Measurements from ENCODE around the gene SPATS2. TPM values are rescaled to one million over a fixed set of nuclear protein-coding genes. Genes with fewer than 3 reads are reported as not detected.

The SPATS2 gene
- total and polyA plus RNA-seq, 2 of the 4 experiments (the other 2 are of a cell fraction): 50.6 to 63.3 TPM

GRCh38 chr12:49338830-49339463 is 28.3 kb upstream of the SPATS2 start:
- ATAC-seq (ENCODE audit: low read depth) (no peak), DNase-seq (no peak)
- Histone ChIP-seq H3K18ac (ENCODE audit: low read depth, low read length) (no peak overlapping the region), H3K27ac (ENCODE audit: insufficient read depth, low read length) (no peak overlapping the region), H2AK9ac (replicated peaks; ENCODE audit: low read depth, low read length, poor library complexity) (no peak overlapping the region), H3K56ac (ENCODE audit: extremely low read depth, insufficient read depth, low read length) (no peak overlapping the region), H3K9ac (ENCODE audit: low read depth, low read length) (no peak overlapping the region), H3K4me2 (ENCODE audit: low read depth, low read length) (no peak overlapping the region), H2BK20ac (ENCODE audit: low read depth, low read length) (no peak overlapping the region), H2AK5ac (ENCODE audit: low read depth, low read length) (no peak overlapping the region), H3K14ac (replicated peaks; ENCODE audit: low read depth, low read length) (no peak overlapping the region), H3K9me3 (ENCODE audit: control insufficient read depth, insufficient read depth, low read length) (no peaks in the 10 kb centered on the region), H3K4me1 (ENCODE audit: control insufficient read depth, insufficient read depth, low read length) (peaks cover 5% of the 10 kb centered on the region; the same call in 1 of the 2 replicates), H2AFZ (replicated peaks; ENCODE audit: low read length, poor library complexity) (no peak overlapping the region), H2BK5ac (ENCODE audit: low read depth, low read length, poor library complexity, severe bottlenecking) (no peak overlapping the region), H2BK120ac (ENCODE audit: low read depth, low read length) (no peak overlapping the region), H2BK15ac (ENCODE audit: low read depth, low read length) (no peak overlapping the region), H3K23ac (ENCODE audit: low read depth, low read length) (no peak overlapping the region), H3K4me3 (ENCODE audit: insufficient read depth, low read depth, low read length) (no peak overlapping the region), H3K27me3 (ENCODE audit: control insufficient read depth, insufficient read depth, low read length) (peaks cover 88% of the 10 kb centered on the region), H4K91ac (ENCODE audit: insufficient read depth, low read depth, low read length) (no peak overlapping the region), H3K36me3 (ENCODE audit: control insufficient read depth, insufficient read depth, low read length) (no peaks in the 10 kb centered on the region), H4K5ac (ENCODE audit: low read depth, low read length) (no peak overlapping the region), H4K20me1 (ENCODE audit: insufficient read depth, low read length) (0 out of 2 replicates have a peak, but pooled peaks cover 2% of the 10 kb centered on the region), H3K4ac (ENCODE audit: low read depth, low read length) (no peak overlapping the region), H3K9me1 (ENCODE audit: insufficient read depth, low read length) (peaks cover 5% of the 10 kb centered on the region; the same call in 1 of the 2 replicates), H3K79me1 (ENCODE audit: low read depth in 1 of 2, low read length in 2 of 2) (no peaks in the 10 kb centered on the region), H4K8ac (ENCODE audit: low read depth in 2 of 2, low read length in 2 of 2) (no peak overlapping the region)
- CTCF ChIA-PET: interaction anchor here (0.7 to 0.9 kb wide), 2 partner anchors 8 to 19 kb away, joined by 3 to 5 read pairs; partner anchors contain the start of gene DNAJC22
- in situ Hi-C loops (cut with MboI; ENCODE audit: low sequenced_read_pairs): no loop called here
- POLR2A ChIA-PET (ENCODE audit: unreplicated experiment): no interaction called here
- WGBS, 2 experiments (ENCODE audit: extremely low coverage in 2 of 2, insufficient read length in 1 of 2): no CpG with 5 or more reads among the region's 6 CpGs
- intact Hi-C loops (cut with micrococcal nuclease): no loop called here
- no TSS peak for BruUV-seq (replicated peaks)
- no peak for TF ChIP-seq BHLHE40 (IDR thresholded peaks at IDR 0.05; ENCODE audit: low read depth, low read length)
- no peak for TF ChIP-seq SMC3 (IDR thresholded peaks at IDR 0.05; ENCODE audit: low read depth, low read length)
- TF ChIP-seq MAZ (IDR thresholded peaks at IDR 0.05; ENCODE audit: borderline replicate concordance, low read depth, low read length): no peak
- no peak for TF ChIP-seq MXI1 (IDR thresholded peaks at IDR 0.05; ENCODE audit: borderline replicate concordance, low read depth, low read length)
- no peak for TF ChIP-seq CEBPB (IDR thresholded peaks at IDR 0.05; ENCODE audit: low read depth, low read length)
- TF ChIP-seq, protein P1, sequence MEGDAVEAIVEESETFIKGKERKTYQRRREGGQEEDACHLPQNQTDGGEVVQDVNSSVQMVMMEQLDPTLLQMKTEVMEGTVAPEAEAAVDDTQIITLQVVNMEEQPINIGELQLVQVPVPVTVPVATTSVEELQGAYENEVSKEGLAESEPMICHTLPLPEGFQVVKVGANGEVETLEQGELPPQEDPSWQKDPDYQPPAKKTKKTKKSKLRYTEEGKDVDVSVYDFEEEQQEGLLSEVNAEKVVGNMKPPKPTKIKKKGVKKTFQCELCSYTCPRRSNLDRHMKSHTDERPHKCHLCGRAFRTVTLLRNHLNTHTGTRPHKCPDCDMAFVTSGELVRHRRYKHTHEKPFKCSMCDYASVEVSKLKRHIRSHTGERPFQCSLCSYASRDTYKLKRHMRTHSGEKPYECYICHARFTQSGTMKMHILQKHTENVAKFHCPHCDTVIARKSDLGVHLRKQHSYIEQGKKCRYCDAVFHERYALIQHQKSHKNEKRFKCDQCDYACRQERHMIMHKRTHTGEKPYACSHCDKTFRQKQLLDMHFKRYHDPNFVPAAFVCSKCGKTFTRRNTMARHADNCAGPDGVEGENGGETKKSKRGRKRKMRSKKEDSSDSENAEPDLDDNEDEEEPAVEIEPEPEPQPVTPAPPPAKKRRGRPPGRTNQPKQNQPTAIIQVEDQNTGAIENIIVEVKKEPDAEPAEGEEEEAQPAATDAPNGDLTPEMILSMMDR (conservative IDR thresholded peaks at IDR 0.05; ENCODE audit: low read depth, low read length): no peak
- TF ChIP-seq RFX5 (IDR thresholded peaks at IDR 0.05; ENCODE audit: low read depth, low read length): no peak
- no peak for TF ChIP-seq MAFK (IDR thresholded peaks at IDR 0.05; ENCODE audit: low read depth, low read length)
- TF ChIP-seq FOS (IDR thresholded peaks at IDR 0.05; ENCODE audit: low read depth, low read length): no peak
- no peak for TF ChIP-seq RCOR1 (IDR thresholded peaks at IDR 0.05; ENCODE audit: insufficient replicate concordance, low read length)
- no peak for TF ChIP-seq RAD21 (IDR thresholded peaks at IDR 0.05; ENCODE audit: low read length)
- no peak for TF ChIP-seq USF2 (IDR thresholded peaks at IDR 0.05; ENCODE audit: low read depth, low read length)
- TF ChIP-seq CHD1 (IDR thresholded peaks at IDR 0.05; ENCODE audit: low read depth, low read length): no peak
- no peak for TF ChIP-seq ELK1 (IDR thresholded peaks at IDR 0.05; ENCODE audit: borderline replicate concordance, low read depth, low read length)
- TF ChIP-seq POLR2A (IDR thresholded peaks at IDR 0.05; ENCODE audit: low read depth, low read length): no peak
- TF ChIP-seq NFE2L2 (IDR thresholded peaks at IDR 0.05; ENCODE audit: low read depth, low read length): no peak
- dilution Hi-C loops (cut with HindIII; ENCODE audit: low sequenced_read_pairs, unreplicated experiment): no loop called here

Data from IMR-90 (cell line).